HEK293T (cell line): ENCODE data around the gene KCND2.

ENCODE experiments used
- ARNT ChIP-seq: fragments of 450-650 bp; IDR thresholded peaks from 2 replicates; pipeline ENCODE4 v1.6.1; 2017; ENCODE audit warnings: mild to moderate bottlenecking
- BHLHE40 ChIP-seq: fragments of 450-650 bp; IDR thresholded peaks from 2 replicates; pipeline ENCODE4 v1.6.1; 2016; ENCODE audit warnings: mild to moderate bottlenecking, moderate library complexity, borderline replicate concordance
- CTBP1 ChIP-seq: fragments of 450-650 bp; IDR thresholded peaks from 2 replicates; pipeline ENCODE4 v1.6.1; 2016; ENCODE audit warnings: borderline replicate concordance
- ELF4 ChIP-seq: fragments of 450-650 bp; IDR thresholded peaks from 2 replicates; pipeline ENCODE4 v1.6.1; 2017; ENCODE audit warnings: antibody characterized with exemption
- FOXK2 ChIP-seq: fragments of 450-650 bp; IDR thresholded peaks from 2 replicates; pipeline ENCODE4 v1.6.1; 2016; ENCODE audit warnings: mild to moderate bottlenecking
- FOXM1 ChIP-seq: fragments of 450-650 bp; IDR thresholded peaks from 2 replicates; pipeline ENCODE4 v1.6.1; 2017; ENCODE audit warnings: mild to moderate bottlenecking, borderline replicate concordance
- NFRKB ChIP-seq: fragments of 450-650 bp; IDR thresholded peaks from 2 replicates; pipeline ENCODE4 v1.6.1; 2016; ENCODE audit warnings: mild to moderate bottlenecking, moderate library complexity
- SUZ12 ChIP-seq: fragments of 450-650 bp; IDR thresholded peaks from 2 replicates; pipeline ENCODE4 v1.6.1; 2016; ENCODE audit warnings: mild to moderate bottlenecking
- TARDBP ChIP-seq: fragments of 450-650 bp; IDR thresholded peaks from 2 replicates; pipeline ENCODE4 v1.6.1; 2016
- ZNF384 ChIP-seq: fragments of 450-650 bp; IDR thresholded peaks from 2 replicates; pipeline ENCODE4 v1.6.1; 2016

DNA sequence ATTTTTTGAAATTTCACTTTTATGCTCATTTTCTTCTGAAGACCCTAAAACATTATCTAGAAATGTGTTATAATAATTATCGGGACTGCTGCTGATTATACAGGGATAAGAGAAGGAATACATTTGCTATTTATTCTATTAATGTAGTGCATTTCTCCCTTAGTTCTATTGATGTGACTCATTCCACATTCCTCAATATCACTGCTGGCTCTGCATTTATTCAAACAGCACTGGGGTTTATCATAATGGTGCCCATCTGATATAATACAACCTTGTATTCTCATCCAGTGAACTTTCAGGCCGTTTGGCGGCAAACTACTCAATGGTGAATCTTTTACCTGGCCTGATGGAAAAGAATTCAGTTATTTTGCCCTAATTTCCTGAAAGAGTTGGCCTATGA lies 7.8 kb downstream of the KCND2 start:
- no peak for TF ChIP-seq NFRKB
- no peak for TF ChIP-seq ARNT
- TF ChIP-seq FOXM1: no peak
- no peak for TF ChIP-seq ZNF384
- TF ChIP-seq BHLHE40: no peak
- TF ChIP-seq ELF4: no peak
- no peak for TF ChIP-seq SUZ12
- no peak for TF ChIP-seq TARDBP
- TF ChIP-seq FOXK2: no peak
- TF ChIP-seq CTBP1: no peak
